HG03571 (cell line): ENCODE results near the gene CHN2.

ENCODE experiments used
- ATAC-seq: cut with Tn5 transposase; IDR thresholded peaks from one replicate; pipeline ENCODE4 v1.9.1; 2021; ENCODE audit not compliant: unreplicated experiment

CHN2 gene

GRCh38 chr7:29385214-29385814 is 190.7 kb downstream of the CHN2 start:
- no peak for ATAC-seq

GRCh38 chr7:29386196-29386765 is 191.7 kb downstream of the CHN2 start:
- no peak for ATAC-seq

GRCh38 chr7:29391262-29391661 is 196.7 kb downstream of the CHN2 start:
- no peak for ATAC-seq

GRCh38 chr7:29394321-29394720 is 199.7 kb downstream of the CHN2 start:
- ATAC-seq = no peak

GRCh38 chr7:29396563-29396962 is 202.0 kb downstream of the CHN2 start:
- ATAC-seq = no peak

GRCh38 chr7:29397398-29397797 is 202.8 kb downstream of the CHN2 start:
- no peak for ATAC-seq

GRCh38 chr7:29398011-29398410 is 203.4 kb downstream of the CHN2 start:
- no peak for ATAC-seq

GRCh38 chr7:29400437-29400836 is 205.9 kb downstream of the CHN2 start:
- no peak for ATAC-seq

GRCh38 chr7:29401769-29402168 is 207.2 kb downstream of the CHN2 start:
- ATAC-seq = no peak

GRCh38 chr7:29405891-29406290 is 211.3 kb downstream of the CHN2 start:
- no peak for ATAC-seq

- ATAC-seq = no peak
Observed at GRCh38 chr7:29406366-29406765, 211.8 kb downstream of the CHN2 start.

GRCh38 chr7:29408841-29409243 is 214.3 kb downstream of the CHN2 start:
- ATAC-seq = peak; percentile 59

GRCh38 chr7:29410996-29411395 is 216.4 kb downstream of the CHN2 start:
- no peak for ATAC-seq

- no peak for ATAC-seq
Observed at GRCh38 chr7:29412912-29413311, 218.3 kb downstream of the CHN2 start.

GRCh38 chr7:29413626-29414136 is 219.1 kb downstream of the CHN2 start:
- ATAC-seq = no peak

GRCh38 chr7:29414216-29414615 is 219.6 kb downstream of the CHN2 start:
- no peak for ATAC-seq

- no peak for ATAC-seq
Observed at GRCh38 chr7:29415215-29415614, 220.6 kb downstream of the CHN2 start.

GRCh38 chr7:29416276-29416937 is 221.8 kb downstream of the CHN2 start:
- ATAC-seq = no peak

GRCh38 chr7:29416938-29417305 is 222.3 kb downstream of the CHN2 start:
- ATAC-seq = no peak

GRCh38 chr7:29418056-29418455 is 223.5 kb downstream of the CHN2 start:
- no peak for ATAC-seq

GRCh38 chr7:29418651-29419050 is 224.1 kb downstream of the CHN2 start:
- no peak for ATAC-seq

- no peak for ATAC-seq
Observed at GRCh38 chr7:29420011-29420410, 225.4 kb downstream of the CHN2 start.
